MCF 10A (cell line): ENCODE data around the gene KCND2. TPM values are rescaled to one million over a fixed set of nuclear protein-coding genes. Genes with fewer than 3 reads are reported as not detected.

Experiments used
- BruUV-seq: library from RNA; stranded (reverse); fragments of 400-500 nt; replicated peaks from 2 replicates; lab custom pipeline; 2021; lab: Mats Ljungman, UMichigan
- CTCF ChIA-PET: fragments of 300-600 bp; sonication (Branson Sonifier 250); formaldehyde crosslinking; extraction: SDS; loops from one replicate; lab custom pipeline; 2021; ENCODE audit warnings: antibody characterized with exemption, inconsistent platforms; lab: Yijun Ruan, JAX
- POLR2A ChIA-PET: fragments of 300-600, 350-650 bp; sonication (Branson Sonifier 250); formaldehyde crosslinking; extraction: SDS; loops from one replicate; lab custom pipeline; 2020; ENCODE audit warnings: antibody characterized with exemption, inconsistent platforms; lab: Yijun Ruan, JAX
- DNase-seq: peaks from one replicate; pipeline ENCODE4 v3.0.0-alpha.2; 2018; ENCODE audit not compliant: unreplicated experiment
- H3K27ac Mint-ChIP-seq: one replicate; pipeline ENCODE4 v1.8.0; 2022; ENCODE audit warnings: mild to moderate bottlenecking, low read depth, mixed read lengths; ENCODE audit not compliant: unreplicated experiment
- H3K27me3 Mint-ChIP-seq: one replicate; pipeline ENCODE4 v1.8.0; 2022; ENCODE audit warnings: mixed read lengths; ENCODE audit not compliant: insufficient read depth, unreplicated experiment
- H3K36me3 Mint-ChIP-seq: one replicate; pipeline ENCODE4 v1.8.0; 2022; ENCODE audit warnings: mild to moderate bottlenecking, moderate library complexity, mixed read lengths; ENCODE audit not compliant: insufficient read depth, unreplicated experiment
- H3K4me1 Mint-ChIP-seq: one replicate; pipeline ENCODE4 v1.8.0; 2022; ENCODE audit warnings: mixed read lengths; ENCODE audit not compliant: insufficient read depth, unreplicated experiment
- H3K4me3 Mint-ChIP-seq: one replicate; pipeline ENCODE4 v1.8.0; 2022; ENCODE audit warnings: mild to moderate bottlenecking, moderate library complexity, mixed read lengths; ENCODE audit not compliant: unreplicated experiment
- H3K9me3 Mint-ChIP-seq: one replicate; pipeline ENCODE4 v1.8.0; 2022; ENCODE audit warnings: mixed read lengths; ENCODE audit not compliant: unreplicated experiment
- CTCF ChIP-seq: fragments of 200-600 bp; IDR thresholded peaks from one replicate; pipeline ENCODE4 v1.8.0; 2022; ENCODE audit warnings: antibody characterized with exemption, mild to moderate bottlenecking; ENCODE audit not compliant: unreplicated experiment
- intact Hi-C: fragments of 100-400 bp; cut with micrococcal nuclease; formaldehyde crosslinking; loops from 2 replicates; pipeline ENCODE4 v1.14.1; 2022
- total RNA-seq: library from RNA; stranded (reverse); gene quantifications from 2 replicates; pipeline ENCODE4 v1.2.3, GENCODE V29; 2022

The KCND2 gene
- total RNA-seq, 1 experiment from 2014 or later, result not detected

- Mint-ChIP-seq H3K4me3 (no peak overlapping the region), H3K27ac (no peak overlapping the region), H3K4me1 (no peaks in the 10 kb centered on the region), H3K9me3 (no peaks in the 10 kb centered on the region), H3K27me3 (peaks cover 13% of the 10 kb centered on the region), H3K36me3 (no peaks in the 10 kb centered on the region)
- POLR2A ChIA-PET, result no interaction called here
- DNase-seq, result no peak
- CTCF ChIA-PET, result no interaction called here
- intact Hi-C loops, result no loop called here
- no peak for TF ChIP-seq CTCF
- BruUV-seq, result no TSS peak
Measured at GRCh38 chr7:120395526-120396019, 122.6 kb downstream of the KCND2 start.

GRCh38 chr7:120398284-120399000 lies 125.5 kb downstream of the KCND2 start:
- DNase-seq, result no peak
- no TSS peak for BruUV-seq
- ChIA-PET POLR2A (no interaction called here), CTCF (interaction anchor here (0.6 kb wide), 1 partner anchor 502 kb away, joined by 3 read pairs; no protein-coding TSS in a partner anchor)
- no peaks in the 10 kb centered on the region for H3K27me3 Mint-ChIP-seq
- no peak overlapping the region for H3K27ac Mint-ChIP-seq
- no peak for TF ChIP-seq CTCF
- intact Hi-C loops, result no loop called here
- H3K9me3 Mint-ChIP-seq, result no peaks in the 10 kb centered on the region
- H3K4me1 Mint-ChIP-seq, result peaks cover 6% of the 10 kb centered on the region
- no peaks in the 10 kb centered on the region for H3K36me3 Mint-ChIP-seq
- H3K4me3 Mint-ChIP-seq, result no peak overlapping the region

- intact Hi-C loops, result no loop called here
- POLR2A ChIA-PET, result no interaction called here
- no peak for DNase-seq
Measured at GRCh38 chr7:120400806-120401455, 128.0 kb downstream of the KCND2 start.

More at GRCh38 chr7:120400806-120401455, 128.0 kb downstream of the KCND2 start:
- Mint-ChIP-seq H3K36me3 (no peaks in the 10 kb centered on the region), H3K4me1 (peaks cover 6% of the 10 kb centered on the region), H3K4me3 (no peak overlapping the region), H3K27ac (no peak overlapping the region), H3K9me3 (no peaks in the 10 kb centered on the region), H3K27me3 (no peaks in the 10 kb centered on the region)
- CTCF ChIA-PET, result no interaction called here
- BruUV-seq, result no TSS peak
- no peak for TF ChIP-seq CTCF
